ENCODE data around the gene RNFT1. TPM values are rescaled to one million over a fixed set of nuclear protein-coding genes. Genes with fewer than 3 reads are reported as not detected.
A peak's percentile ranks its signal among the peaks of the same experiment; 100 is the strongest.
"Not testable (repeated sequence)": the region's sequence is repeated elsewhere in the genome, so short reads cannot be mapped to it uniquely, and the experiment has no call there.

Gene RNFT1
- total RNA-seq: 33.9 and 43.5 TPM in 2 replicates
- polyA plus RNA-seq: 31.1 and 35.2 TPM in 2 replicates

- H3K4me3 ChIP-seq: peak within 1 kb of the TSS; percentile 74
These were observed at the start of gene RNFT1 for GRCh38 chr17:59964482-59965328. TSS of gene RNFT1 (minus strand) at chr17:59964740. CDS start at chr17:59964663, 77 bp downstream.

GRCh38 chr17:60009326-60009725 is 44.8 kb upstream of the RNFT1 start:
- H3K36me3 ChIP-seq (replicated peaks; ENCODE audit: insufficient read depth, low read depth); H3K9me3 ChIP-seq (ENCODE audit: low read depth); H3K27ac ChIP-seq; H3K4me3 ChIP-seq; H3K4me1 ChIP-seq (ENCODE audit: insufficient read depth); H4K20me1 ChIP-seq (ENCODE audit: insufficient read depth, poor library complexity, severe bottlenecking); H2AFZ ChIP-seq; H3K79me2 ChIP-seq; H3K4me2 ChIP-seq; H3K27me3 ChIP-seq; DNase-seq (ENCODE audit: low spot score); H3K9me2 ChIP-seq (replicated peaks; ENCODE audit: insufficient read depth): not testable (repeated sequence)
- WGBS (ENCODE audit: low lambda C conversion rate, missing lambda C conversion rate): 94% methylated on average over 9 of the region's 13 CpGs

More at GRCh38 chr17:59964482-59965328, at the start of gene RNFT1:
- peak within 1 kb of the TSS; percentile 95 for H3K27ac ChIP-seq
- peaks cover 16% of the 10 kb centered on the region for H3K79me2 ChIP-seq
- peak within 1 kb of the TSS; percentile 92 for H2AFZ ChIP-seq
- no peaks in the 10 kb centered on the region for H3K27me3 ChIP-seq
- no peaks in the 10 kb centered on the region for H3K9me3 ChIP-seq (ENCODE audit: low read depth)
- no peaks in the 10 kb centered on the region for H3K36me3 ChIP-seq (replicated peaks; ENCODE audit: insufficient read depth, low read depth)
- no peaks in the 10 kb centered on the region for H4K20me1 ChIP-seq (ENCODE audit: insufficient read depth, poor library complexity, severe bottlenecking)
- H3K4me2 ChIP-seq: peak within 1 kb of the TSS; percentile 85
- H3K9me2 ChIP-seq (replicated peaks; ENCODE audit: insufficient read depth): no peaks in the 10 kb centered on the region
- 4% methylated on average over 43 of the region's 67 CpGs for WGBS (ENCODE audit: low lambda C conversion rate, missing lambda C conversion rate)
- peak; percentile 97 for DNase-seq (ENCODE audit: low spot score)
- peaks cover 9% of the 10 kb centered on the region for H3K4me1 ChIP-seq (ENCODE audit: insufficient read depth)
- no peak for TF ChIP-seq CTCF (IDR thresholded peaks at IDR 0.05; ENCODE audit: poor library complexity)
- no peak for TF ChIP-seq EZH2phosphoT487 (IDR thresholded peaks at IDR 0.05; ENCODE audit: low read depth, severe bottlenecking, unreplicated experiment)
- TF ChIP-seq EZH2 (IDR thresholded peaks at IDR 0.05; ENCODE audit: borderline replicate concordance): no peak

- not testable (repeated sequence) for H3K79me2 ChIP-seq; H4K20me1 ChIP-seq (ENCODE audit: insufficient read depth, poor library complexity, severe bottlenecking); H3K27me3 ChIP-seq; H3K4me2 ChIP-seq; H3K9me2 ChIP-seq (replicated peaks; ENCODE audit: insufficient read depth); H3K4me3 ChIP-seq; H3K9me3 ChIP-seq (ENCODE audit: low read depth); H3K27ac ChIP-seq; H2AFZ ChIP-seq; DNase-seq (ENCODE audit: low spot score); H3K4me1 ChIP-seq (ENCODE audit: insufficient read depth); H3K36me3 ChIP-seq (replicated peaks; ENCODE audit: insufficient read depth, low read depth)
- WGBS (ENCODE audit: low lambda C conversion rate, missing lambda C conversion rate): 70% methylated on average over 2 of the region's 16 CpGs
These were observed 43.8 kb upstream of the RNFT1 start for GRCh38 chr17:60008377-60008776.

GRCh38 chr17:60006160-60006559 is 41.6 kb upstream of the RNFT1 start:
- no peaks in the 10 kb centered on the region for H4K20me1 ChIP-seq (ENCODE audit: insufficient read depth, poor library complexity, severe bottlenecking)
- no peak overlapping the region for H3K27ac ChIP-seq
- no peaks in the 10 kb centered on the region for H3K9me2 ChIP-seq (replicated peaks; ENCODE audit: insufficient read depth)
- H2AFZ ChIP-seq: no peak overlapping the region
- no peaks in the 10 kb centered on the region for H3K4me1 ChIP-seq (ENCODE audit: insufficient read depth)
- H3K9me3 ChIP-seq (ENCODE audit: low read depth): no peaks in the 10 kb centered on the region
- DNase-seq (ENCODE audit: low spot score): no peak
- H3K4me3 ChIP-seq: no peak overlapping the region
- no peaks in the 10 kb centered on the region for H3K79me2 ChIP-seq
- no peak for TF ChIP-seq EZH2phosphoT487 (IDR thresholded peaks at IDR 0.05; ENCODE audit: low read depth, severe bottlenecking, unreplicated experiment)
- no peak for TF ChIP-seq EZH2 (IDR thresholded peaks at IDR 0.05; ENCODE audit: borderline replicate concordance)
- no peak for TF ChIP-seq CTCF (IDR thresholded peaks at IDR 0.05; ENCODE audit: poor library complexity)
- WGBS (ENCODE audit: low lambda C conversion rate, missing lambda C conversion rate): 94% methylated on average over 13 of the region's 13 CpGs
- H3K36me3 ChIP-seq (replicated peaks; ENCODE audit: insufficient read depth, low read depth): no peaks in the 10 kb centered on the region
- H3K27me3 ChIP-seq: no peaks in the 10 kb centered on the region
- H3K4me2 ChIP-seq: no peak overlapping the region

- H3K9me3 ChIP-seq (ENCODE audit: low read depth); DNase-seq (ENCODE audit: low spot score); H3K36me3 ChIP-seq (replicated peaks; ENCODE audit: insufficient read depth, low read depth); H3K4me2 ChIP-seq; H3K79me2 ChIP-seq; H3K4me3 ChIP-seq; H3K9me2 ChIP-seq (replicated peaks; ENCODE audit: insufficient read depth); H3K27ac ChIP-seq; H4K20me1 ChIP-seq (ENCODE audit: insufficient read depth, poor library complexity, severe bottlenecking); H3K4me1 ChIP-seq (ENCODE audit: insufficient read depth); H2AFZ ChIP-seq; H3K27me3 ChIP-seq: not testable (repeated sequence)
- WGBS (ENCODE audit: low lambda C conversion rate, missing lambda C conversion rate): 84% methylated on average over 5 of the region's 5 CpGs
These were observed 40.0 kb upstream of the RNFT1 start for GRCh38 chr17:60004561-60004960.

- WGBS (ENCODE audit: low lambda C conversion rate, missing lambda C conversion rate): 86% methylated on average over 3 of the region's 3 CpGs
- H3K9me3 ChIP-seq (ENCODE audit: low read depth): not testable (repeated sequence)
These were observed 37.9 kb upstream of the RNFT1 start for GRCh38 chr17:60002405-60002804.

GRCh38 chr17:59996608-59997007 is 32.1 kb upstream of the RNFT1 start:
- H3K4me2 ChIP-seq; H3K36me3 ChIP-seq (replicated peaks; ENCODE audit: insufficient read depth, low read depth); H3K4me1 ChIP-seq (ENCODE audit: insufficient read depth); H3K27me3 ChIP-seq; H3K27ac ChIP-seq; H3K79me2 ChIP-seq; H2AFZ ChIP-seq; H4K20me1 ChIP-seq (ENCODE audit: insufficient read depth, poor library complexity, severe bottlenecking); H3K9me3 ChIP-seq (ENCODE audit: low read depth); H3K4me3 ChIP-seq; H3K9me2 ChIP-seq (replicated peaks; ENCODE audit: insufficient read depth); DNase-seq (ENCODE audit: low spot score): not testable (repeated sequence)
- WGBS (ENCODE audit: low lambda C conversion rate, missing lambda C conversion rate): 91% methylated on average over 3 of the region's 3 CpGs

More at GRCh38 chr17:60002405-60002804, 37.9 kb upstream of the RNFT1 start:
- not testable (repeated sequence) for H4K20me1 ChIP-seq (ENCODE audit: insufficient read depth, poor library complexity, severe bottlenecking); H3K36me3 ChIP-seq (replicated peaks; ENCODE audit: insufficient read depth, low read depth); H3K4me3 ChIP-seq; H3K27me3 ChIP-seq; H3K79me2 ChIP-seq; H2AFZ ChIP-seq; H3K27ac ChIP-seq; H3K4me1 ChIP-seq (ENCODE audit: insufficient read depth); DNase-seq (ENCODE audit: low spot score); H3K9me2 ChIP-seq (replicated peaks; ENCODE audit: insufficient read depth); H3K4me2 ChIP-seq

Data from hepatocyte (in vitro differentiated cells).